Smooth muscle cell (in vitro differentiated cells): ENCODE measurements around the gene GLIPR1. TPM values are rescaled to one million over a fixed set of nuclear protein-coding genes. Genes with fewer than 3 reads are reported as not detected.

Experiments used
- DNase-seq: peaks from one replicate; lab custom pipeline; 2025; ENCODE audit not compliant: unreplicated experiment; lab: John Stamatoyannopoulos, UW
- H2AFZ ChIP-seq: fragments of 200-600 bp; sonication (generic); 2 replicates; pipeline ENCODE4 v1.6.0; 2016; ENCODE audit warnings: antibody characterized with exemption, low read depth, mild to moderate bottlenecking
- H3F3A ChIP-seq: fragments of 200-600 bp; sonication (generic); 2 replicates; pipeline ENCODE4 v1.6.0; 2017; ENCODE audit warnings: antibody characterized with exemption, low read depth
- H3K27ac ChIP-seq: fragments of 200-600 bp; sonication (generic); 2 replicates; pipeline ENCODE4 v1.5.1; 2016; ENCODE audit warnings: low read depth, mild to moderate bottlenecking
- H3K27me3 ChIP-seq: fragments of 200-600 bp; sonication (generic); 2 replicates; pipeline ENCODE4 v1.6.1; 2016; ENCODE audit warnings: low read depth, mild to moderate bottlenecking
- H3K36me3 ChIP-seq: fragments of 200-600 bp; sonication (generic); 2 replicates; pipeline ENCODE4 v1.5.1; 2016; ENCODE audit warnings: low read depth
- H3K4me1 ChIP-seq: fragments of 200-600 bp; sonication (generic); 2 replicates; pipeline ENCODE4 v1.5.1; 2016; ENCODE audit warnings: low read depth
- H3K4me2 ChIP-seq: fragments of 200-600 bp; sonication (generic); 2 replicates; pipeline ENCODE4 v1.6.0; 2016; ENCODE audit warnings: mild to moderate bottlenecking
- H3K4me3 ChIP-seq: fragments of 200-600 bp; sonication (generic); 2 replicates; pipeline ENCODE4 v1.5.1; 2016; ENCODE audit warnings: mild to moderate bottlenecking
- H3K79me2 ChIP-seq: fragments of 200-600 bp; sonication (generic); 2 replicates; pipeline ENCODE4 v1.6.0; 2016; ENCODE audit warnings: low read depth, mild to moderate bottlenecking
- H3K9ac ChIP-seq: fragments of 200-600 bp; sonication (generic); 2 replicates; pipeline ENCODE4 v1.6.0; 2016; ENCODE audit warnings: low read depth
- H3K9me3 ChIP-seq: fragments of 200-600 bp; sonication (generic); replicated peaks from 2 replicates; pipeline ENCODE4 v1.5.1; 2016; ENCODE audit warnings: low read depth
- H4K20me1 ChIP-seq: fragments of 200-600 bp; sonication (generic); 2 replicates; pipeline ENCODE4 v1.6.0; 2016; ENCODE audit warnings: low read depth
- CTCF ChIP-seq: fragments of 200-600 bp; sonication (generic); IDR thresholded peaks from 2 replicates; pipeline ENCODE4 v1.5.1; 2017; ENCODE audit warnings: borderline replicate concordance, mild to moderate bottlenecking, antibody characterized with exemption; ENCODE audit not compliant: insufficient read depth, poor library complexity, severe bottlenecking
- WGBS: methylation state at CpG from one replicate; pipeline ENCODE4 v1.1.7; 2016; ENCODE audit warnings: low lambda C conversion rate; 5-methylcytosine and 5-hydroxymethylcytosine counted together
- polyA plus RNA-seq: library from polyadenylated mRNA; unstranded; fragments of >200 nt; fragmentation: Nextera tagmentation; extraction: Ambion mirVana; gene quantifications from 2 replicates; pipeline ENCODE4 v1.2.1, GENCODE V29; 2016
- total RNA-seq: library from RNA; depleted of rRNA; stranded (reverse); fragments of >200 nt; gene quantifications from 2 replicates; pipeline ENCODE4 v1.2.3, GENCODE V29; 2014

Gene GLIPR1
- total and polyA plus RNA-seq, 2 experiments from 2014 or later = 199 to 200 TPM

- DNase-seq = no peak
- no peak for TF ChIP-seq CTCF
- Histone ChIP-seq H3K9ac (no peak overlapping the region), H3K4me2 (no peak overlapping the region), H3K79me2 (no peaks in the 10 kb centered on the region), H2AFZ (no peak overlapping the region), H3K9me3 (no peaks in the 10 kb centered on the region), H3F3A (no peaks in the 10 kb centered on the region), H3K4me3 (no peak overlapping the region), H3K36me3 (no peaks in the 10 kb centered on the region), H3K27me3 (no peaks in the 10 kb centered on the region), H4K20me1 (no peaks in the 10 kb centered on the region), H3K27ac (no peak overlapping the region), H3K4me1 (no peaks in the 10 kb centered on the region)
- 85% methylated on average over 2 of the region's 2 CpGs for WGBS
Measured at GRCh38 chr12:75539889-75540288, 59.3 kb downstream of the GLIPR1 start.

GRCh38 chr12:75542942-75543341, 62.4 kb downstream of the GLIPR1 start:
- Histone ChIP-seq H4K20me1 (no peaks in the 10 kb centered on the region), H3K4me3 (no peak overlapping the region), H3K4me1 (no peaks in the 10 kb centered on the region), H3K36me3 (no peaks in the 10 kb centered on the region), H3K79me2 (no peaks in the 10 kb centered on the region), H3K4me2 (no peak overlapping the region), H3K9me3 (no peaks in the 10 kb centered on the region), H3K9ac (no peak overlapping the region), H3F3A (no peaks in the 10 kb centered on the region), H2AFZ (no peak overlapping the region), H3K27me3 (no peaks in the 10 kb centered on the region), H3K27ac (no peak overlapping the region)
- DNase-seq = no peak
- no peak for TF ChIP-seq CTCF
- WGBS = 26% methylated on average over 1 of the region's 1 CpG

- Histone ChIP-seq H3F3A (no peaks in the 10 kb centered on the region), H3K9ac (no peak overlapping the region), H3K9me3 (no peaks in the 10 kb centered on the region), H2AFZ (no peak overlapping the region), H3K4me1 (no peaks in the 10 kb centered on the region), H3K36me3 (no peaks in the 10 kb centered on the region), H3K79me2 (no peaks in the 10 kb centered on the region), H3K27me3 (no peaks in the 10 kb centered on the region), H3K27ac (no peak overlapping the region), H3K4me2 (no peak overlapping the region), H4K20me1 (no peaks in the 10 kb centered on the region), H3K4me3 (no peak overlapping the region)
- DNase-seq = no peak
- no peak for TF ChIP-seq CTCF
- WGBS = 91% methylated on average over 1 of the region's 1 CpG
Measured at GRCh38 chr12:75543529-75543928, 63.0 kb downstream of the GLIPR1 start.

GRCh38 chr12:75545636-75546035, 65.1 kb downstream of the GLIPR1 start:
- Histone ChIP-seq H3K79me2 (no peaks in the 10 kb centered on the region), H3K36me3 (no peaks in the 10 kb centered on the region), H3K4me2 (no peak overlapping the region), H3K27ac (no peak overlapping the region), H3F3A (no peaks in the 10 kb centered on the region), H3K9me3 (no peaks in the 10 kb centered on the region), H4K20me1 (no peaks in the 10 kb centered on the region), H3K9ac (no peak overlapping the region), H2AFZ (peak overlapping the region; percentile 10), H3K27me3 (no peaks in the 10 kb centered on the region), H3K4me3 (no peak overlapping the region), H3K4me1 (no peaks in the 10 kb centered on the region)
- TF ChIP-seq CTCF = no peak
- DNase-seq = no peak
- WGBS = 97% methylated on average over 1 of the region's 1 CpG
